Astrocyte (in vitro differentiated cells and primary cell): ENCODE data around the gene SOX9.

Experiments used
- EZH2 ChIP-seq: IDR thresholded peaks from 2 replicates; pipeline ENCODE4 v1.6.1; 2012; ENCODE audit warnings: mild to moderate bottlenecking, low read length, inconsistent platforms; ENCODE audit not compliant: insufficient read depth
- TF ChIP-seq, protein P1 (sequence below): IDR thresholded peaks from 2 replicates; pipeline ENCODE4 v1.5.1; 2011; ENCODE audit warnings: low read depth, mild to moderate bottlenecking, inconsistent platforms, low read length, moderate library complexity; ENCODE audit not compliant: insufficient read depth

GRCh38 chr17:72110231-72110941 lies 10.4 kb upstream of the SOX9 start:
- TF ChIP-seq, protein P1, sequence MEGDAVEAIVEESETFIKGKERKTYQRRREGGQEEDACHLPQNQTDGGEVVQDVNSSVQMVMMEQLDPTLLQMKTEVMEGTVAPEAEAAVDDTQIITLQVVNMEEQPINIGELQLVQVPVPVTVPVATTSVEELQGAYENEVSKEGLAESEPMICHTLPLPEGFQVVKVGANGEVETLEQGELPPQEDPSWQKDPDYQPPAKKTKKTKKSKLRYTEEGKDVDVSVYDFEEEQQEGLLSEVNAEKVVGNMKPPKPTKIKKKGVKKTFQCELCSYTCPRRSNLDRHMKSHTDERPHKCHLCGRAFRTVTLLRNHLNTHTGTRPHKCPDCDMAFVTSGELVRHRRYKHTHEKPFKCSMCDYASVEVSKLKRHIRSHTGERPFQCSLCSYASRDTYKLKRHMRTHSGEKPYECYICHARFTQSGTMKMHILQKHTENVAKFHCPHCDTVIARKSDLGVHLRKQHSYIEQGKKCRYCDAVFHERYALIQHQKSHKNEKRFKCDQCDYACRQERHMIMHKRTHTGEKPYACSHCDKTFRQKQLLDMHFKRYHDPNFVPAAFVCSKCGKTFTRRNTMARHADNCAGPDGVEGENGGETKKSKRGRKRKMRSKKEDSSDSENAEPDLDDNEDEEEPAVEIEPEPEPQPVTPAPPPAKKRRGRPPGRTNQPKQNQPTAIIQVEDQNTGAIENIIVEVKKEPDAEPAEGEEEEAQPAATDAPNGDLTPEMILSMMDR: no peak
- TF ChIP-seq EZH2: no peak
